GM12875 (cell line): ENCODE data around the gene OR8G1.

Source experiments
- H3K4me3 ChIP-seq: one replicate; pipeline ENCODE4 v1.5.1; 2011; ENCODE audit warnings: low read depth, low read length, control low read depth
- CTCF ChIP-seq: IDR thresholded peaks from 2 replicates; pipeline ENCODE4 v1.5.1; 2011; ENCODE audit warnings: low read depth, mild to moderate bottlenecking, control low read depth, inconsistent platforms, low read length, moderate library complexity, borderline replicate concordance; ENCODE audit not compliant: insufficient read depth

OR8G1 gene

GRCh38 chr11:124240621-124241397 is at the start of gene OR8G1:
Gene OR8G1 (plus strand): TSS chr11:124241095. CDS start chr11:124249676, 8,581 bp downstream.
- TF ChIP-seq CTCF, result no peak
- H3K4me3 ChIP-seq, result no peak within 1 kb of the TSS

- H3K4me3 ChIP-seq, result no peak overlapping the region
- TF ChIP-seq CTCF, result no peak
Measured at GRCh38 chr11:124193221-124194010, 47.5 kb upstream of the OR8G1 start.

- no peak overlapping the region for H3K4me3 ChIP-seq
- TF ChIP-seq CTCF, result no peak
Measured at GRCh38 chr11:124194293-124195188, 46.4 kb upstream of the OR8G1 start.

GRCh38 chr11:124195189-124195734 is 45.6 kb upstream of the OR8G1 start:
- H3K4me3 ChIP-seq, result no peak overlapping the region

GRCh38 chr11:124197999-124198398 is 42.9 kb upstream of the OR8G1 start:
- H3K4me3 ChIP-seq, result no peak overlapping the region
- TF ChIP-seq CTCF, result no peak

More at GRCh38 chr11:124195189-124195734, 45.6 kb upstream of the OR8G1 start:
- peak; percentile 79 for TF ChIP-seq CTCF

- TF ChIP-seq CTCF, result no peak
- H3K4me3 ChIP-seq, result no peak overlapping the region
Measured at GRCh38 chr11:124198897-124199296, 42.0 kb upstream of the OR8G1 start.
